HepG2 (cell line): ENCODE data around the gene ITIH1. TPM values are rescaled to one million over a fixed set of nuclear protein-coding genes. Genes with fewer than 3 reads are reported as not detected.

Source experiments
- BHLHE40 ChIP-seq: IDR thresholded peaks from 2 replicates; pipeline ENCODE4 v1.6.1; 2011; ENCODE audit warnings: low read length, improper control_type of control experiment
- FOSL2 ChIP-seq: sonication (generic); formaldehyde crosslinking; IDR thresholded peaks from 2 replicates; pipeline ENCODE4 v1.4.0; 2020; ENCODE audit warnings: missing genetic modification reagents
- FOXC1 ChIP-seq: sonication (generic); formaldehyde crosslinking; IDR thresholded peaks from 2 replicates; pipeline ENCODE4 v1.8.0; 2022; ENCODE audit warnings: mild to moderate bottlenecking, missing genetic modification reagents, borderline replicate concordance
- HNRNPL ChIP-seq: fragments of 200-400 bp; formaldehyde crosslinking; IDR thresholded peaks from 2 replicates; pipeline ENCODE4 v1.6.1; 2017; ENCODE audit warnings: mild to moderate bottlenecking, low read depth, low read length
- MAX ChIP-seq: IDR thresholded peaks from 2 replicates; pipeline ENCODE4 v1.6.1; 2012; ENCODE audit warnings: inconsistent platforms
- SMARCC2 ChIP-seq: fragments of 450-650 bp; IDR thresholded peaks from 2 replicates; pipeline ENCODE4 v1.6.1; 2017; ENCODE audit warnings: antibody characterized with exemption, mild to moderate bottlenecking
- SOX13 ChIP-seq, 3 experiments: fragments of 450-650 bp in 1 of 3; sonication (generic) in 1 of 3; formaldehyde crosslinking in 1 of 3; IDR thresholded peaks in 2 of 3; conservative IDR thresholded peaks in 1 of 3; 2 replicates each; pipeline versions ENCODE4 v1.5.0 to v1.6.1; 2016 to 2020; ENCODE audit warnings: antibody characterized with exemption in 1 of 3, mild to moderate bottlenecking in 1 of 3, missing compliant biosample characterization in 1 of 3, missing genetic modification reagents in 1 of 3, moderate library complexity in 1 of 3
- SUZ12 ChIP-seq: fragments of 150-350 bp; IDR thresholded peaks from 2 replicates; pipeline ENCODE4 v1.6.1; 2014; ENCODE audit warnings: low read depth, low read length
- WIZ ChIP-seq: sonication (generic); formaldehyde crosslinking; IDR thresholded peaks from 2 replicates; pipeline ENCODE4 v1.5.1; 2020; ENCODE audit warnings: mild to moderate bottlenecking, missing genetic modification reagents
- ZBED4 ChIP-seq: sonication (generic); formaldehyde crosslinking; IDR thresholded peaks from 2 replicates; pipeline ENCODE4 v1.4.0; 2020; ENCODE audit warnings: missing genetic modification reagents, borderline replicate concordance
- ZBTB4 ChIP-seq: sonication (generic); formaldehyde crosslinking; IDR thresholded peaks from 2 replicates; pipeline ENCODE4 v1.4.0; 2020; ENCODE audit warnings: missing genetic modification reagents, mild to moderate bottlenecking, borderline replicate concordance
- ZBTB7B ChIP-seq: sonication (generic); formaldehyde crosslinking; IDR thresholded peaks from 2 replicates; pipeline ENCODE4 v1.4.0; 2020; ENCODE audit warnings: missing genetic modification reagents
- ZMYM2 ChIP-seq: sonication (generic); formaldehyde crosslinking; IDR thresholded peaks from 2 replicates; pipeline ENCODE4 v1.8.0; 2022; ENCODE audit warnings: mild to moderate bottlenecking, missing genetic modification reagents
- ZNF251 ChIP-seq: sonication (generic); formaldehyde crosslinking; IDR thresholded peaks from 2 replicates; pipeline ENCODE4 v1.9.0; 2021; ENCODE audit warnings: mild to moderate bottlenecking, missing genetic modification reagents
- ZNF557 ChIP-seq: sonication (generic); formaldehyde crosslinking; IDR thresholded peaks from 2 replicates; pipeline ENCODE4 v1.4.0; 2020; ENCODE audit warnings: missing genetic modification reagents
- ZNF567 ChIP-seq: sonication (generic); formaldehyde crosslinking; IDR thresholded peaks from 2 replicates; pipeline ENCODE4 v1.8.1; 2023; ENCODE audit warnings: mild to moderate bottlenecking, missing genetic modification reagents, borderline replicate concordance
- polyA plus RNA-seq, 8 experiments: library from polyadenylated mRNA; depleted of rRNA in 3 of 8; stranded (reverse) in 7 of 8; unstranded in 1 of 8; fragments of >200 nt; fragmentation: Illumina TruSeq in 4 of 8; extraction: Trizol in 4 of 8; gene quantifications; 2 replicates each; pipeline versions ENCODE4 v1.2.1 to v1.2.3, GENCODE V29; 2011 to 2016; ENCODE audit warnings: low read depth in 4 of 8, missing spikeins in 1 of 8, mixed read lengths in 1 of 8; ENCODE audit not compliant: insufficient read depth in 1 of 8
- total RNA-seq, 5 experiments: library from RNA; depleted of rRNA; stranded (reverse); fragments of >200 nt; fragmentation: Illumina TruSeq; extraction: Trizol; gene quantifications; 2 replicates each; pipeline ENCODE4 v1.2.3, GENCODE V29; 2016; ENCODE audit warnings: low read depth in 1 of 5

The ITIH1 gene
- total and polyA plus RNA-seq, 2 of the 13 experiments (the other 11 are each of a cell fraction or from before 2014, with no cell fraction given): 12.3 to 19.6 TPM

GRCh38 chr3:52827866-52828376 lies 50.5 kb downstream of the ITIH1 start (continued):
- no peak for TF ChIP-seq ZBTB4 (CRISPR knock-in tag)
- TF ChIP-seq ZMYM2 (CRISPR knock-in tag): no peak
- no peak for TF ChIP-seq SUZ12
- no peak for TF ChIP-seq ZNF567 (CRISPR knock-in tag)
- no peak for TF ChIP-seq SOX13 (IDR thresholded peaks at IDR 0.05)
- TF ChIP-seq SOX13 (CRISPR knock-in tag; conservative IDR thresholded peaks at IDR 0.05 in 1 of 2, IDR thresholded peaks at IDR 0.05 in 1 of 2): peak in 1 of 2 experiments; percentile 40; a peak in 2 of 4 replicates
- no peak for TF ChIP-seq ZNF251 (CRISPR knock-in tag)
- no peak for TF ChIP-seq ZNF557 (CRISPR knock-in tag)
- TF ChIP-seq MAX: peak; percentile 35; the same call in 1 of the 2 replicates
- no peak for TF ChIP-seq BHLHE40
- TF ChIP-seq ZBTB7B (CRISPR knock-in tag): peak; percentile 57; the same call in 1 of the 2 replicates
- peak; percentile 93; the same call in 1 of the 2 replicates for TF ChIP-seq HNRNPL
- TF ChIP-seq WIZ: no peak
- peak; percentile 31 for TF ChIP-seq FOSL2 (CRISPR knock-in tag)
- TF ChIP-seq ZBED4 (CRISPR knock-in tag): no peak
- TF ChIP-seq SMARCC2: no peak
- no peak for TF ChIP-seq FOXC1 (CRISPR knock-in tag)
